Measurements from ENCODE around the gene PRKCE. TPM values are rescaled to one million over a fixed set of nuclear protein-coding genes. Genes with fewer than 3 reads are reported as not detected.

PRKCE gene
- total RNA-seq, 4 donors from 2014 or later, result 10.9 to 19.6 (median 14.9) TPM

- TF ChIP-seq CTCF (IDR thresholded peaks at IDR 0.05; ENCODE audit: low read depth), result no peak
These were observed 206.5 kb downstream of the PRKCE start for GRCh38 chr2:45857867-45858520.

GRCh38 chr2:45859682-45860081 lies 208.2 kb downstream of the PRKCE start:
- no peak for TF ChIP-seq CTCF (IDR thresholded peaks at IDR 0.05; ENCODE audit: low read depth)

GRCh38 chr2:45860136-45861121 lies 209.0 kb downstream of the PRKCE start:
- TF ChIP-seq CTCF (IDR thresholded peaks at IDR 0.05; ENCODE audit: low read depth), result no peak

- TF ChIP-seq CTCF (IDR thresholded peaks at IDR 0.05; ENCODE audit: low read depth), result no peak
These were observed 211.4 kb downstream of the PRKCE start for GRCh38 chr2:45862843-45863242.

- no peak for TF ChIP-seq CTCF (IDR thresholded peaks at IDR 0.05; ENCODE audit: low read depth)
These were observed 212.6 kb downstream of the PRKCE start for GRCh38 chr2:45864121-45864520.

GRCh38 chr2:45867349-45867748 lies 215.9 kb downstream of the PRKCE start:
- TF ChIP-seq CTCF (IDR thresholded peaks at IDR 0.05; ENCODE audit: low read depth), result no peak

- TF ChIP-seq CTCF (IDR thresholded peaks at IDR 0.05; ENCODE audit: low read depth), result no peak
These were observed 216.3 kb downstream of the PRKCE start for GRCh38 chr2:45867800-45868199.
